Panc1 (cell line): ENCODE measurements around the gene CFLAR.

Experiments
- POLR2AphosphoS5 ChIP-seq: IDR thresholded peaks from 2 replicates; pipeline ENCODE4 v1.6.1; 2012; ENCODE audit warnings: mild to moderate bottlenecking, low read depth, low read length, moderate library complexity
- SIN3A ChIP-seq: IDR thresholded peaks from 2 replicates; pipeline ENCODE4 v1.6.1; 2012; ENCODE audit warnings: low read depth, mild to moderate bottlenecking, low read length, moderate library complexity, borderline replicate concordance; ENCODE audit not compliant: insufficient read depth
- TF ChIP-seq, protein P1 (sequence below): fragments of 450-650 bp; IDR thresholded peaks from 2 replicates; pipeline ENCODE4 v1.5.1; 2017; ENCODE audit warnings: mild to moderate bottlenecking
- TF ChIP-seq, protein P2 (sequence below), 2 experiments: IDR thresholded peaks; 2 replicates each; pipeline ENCODE4 v1.6.1; 2011 to 2012; ENCODE audit warnings: low read depth in 2 of 2, control low read depth in 1 of 2, low read length in 1 of 2, mild to moderate bottlenecking in 1 of 2, moderate library complexity in 1 of 2; ENCODE audit not compliant: insufficient read depth in 1 of 2

DNA sequence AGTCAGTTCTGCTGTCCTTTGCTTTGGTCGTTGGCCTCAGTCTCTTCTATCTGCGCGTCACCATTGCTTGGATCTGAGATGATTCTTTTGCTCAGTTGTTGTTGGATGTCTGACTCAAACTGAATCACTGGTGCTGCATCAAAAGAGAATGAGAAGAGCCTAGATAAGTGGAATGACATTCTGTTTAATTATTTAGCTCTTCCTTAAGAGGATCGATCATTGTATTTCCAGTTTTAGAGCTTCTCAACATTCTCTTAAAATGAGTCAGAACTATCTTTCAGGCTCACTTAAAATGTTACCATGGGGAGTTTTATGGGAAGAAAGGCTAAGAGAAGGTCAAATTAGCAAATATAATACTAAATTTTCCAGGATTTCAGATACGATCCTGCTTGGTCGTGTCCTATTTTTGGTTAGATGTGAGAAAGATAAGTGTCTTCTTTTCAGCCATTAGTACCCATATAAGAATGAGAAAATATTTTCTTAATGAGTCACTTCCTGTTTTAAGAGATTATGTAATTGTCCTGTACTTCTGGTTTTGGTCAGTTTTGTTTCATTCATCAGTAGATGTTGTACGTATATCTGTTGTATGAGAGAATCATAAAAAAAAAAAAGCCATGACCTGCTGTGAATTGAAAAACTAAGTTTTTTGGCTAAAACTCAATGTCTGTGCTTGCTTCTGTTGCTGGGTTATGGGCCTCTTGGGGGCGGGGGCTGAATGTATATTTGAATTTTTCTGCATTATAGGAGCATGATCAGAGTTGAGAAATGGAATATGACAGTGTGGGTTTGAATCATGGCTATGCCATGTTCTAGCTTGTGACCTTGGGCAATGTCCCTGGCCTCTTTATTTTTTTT is 35.4 kb downstream of the CFLAR start:
- TF ChIP-seq, protein P1, sequence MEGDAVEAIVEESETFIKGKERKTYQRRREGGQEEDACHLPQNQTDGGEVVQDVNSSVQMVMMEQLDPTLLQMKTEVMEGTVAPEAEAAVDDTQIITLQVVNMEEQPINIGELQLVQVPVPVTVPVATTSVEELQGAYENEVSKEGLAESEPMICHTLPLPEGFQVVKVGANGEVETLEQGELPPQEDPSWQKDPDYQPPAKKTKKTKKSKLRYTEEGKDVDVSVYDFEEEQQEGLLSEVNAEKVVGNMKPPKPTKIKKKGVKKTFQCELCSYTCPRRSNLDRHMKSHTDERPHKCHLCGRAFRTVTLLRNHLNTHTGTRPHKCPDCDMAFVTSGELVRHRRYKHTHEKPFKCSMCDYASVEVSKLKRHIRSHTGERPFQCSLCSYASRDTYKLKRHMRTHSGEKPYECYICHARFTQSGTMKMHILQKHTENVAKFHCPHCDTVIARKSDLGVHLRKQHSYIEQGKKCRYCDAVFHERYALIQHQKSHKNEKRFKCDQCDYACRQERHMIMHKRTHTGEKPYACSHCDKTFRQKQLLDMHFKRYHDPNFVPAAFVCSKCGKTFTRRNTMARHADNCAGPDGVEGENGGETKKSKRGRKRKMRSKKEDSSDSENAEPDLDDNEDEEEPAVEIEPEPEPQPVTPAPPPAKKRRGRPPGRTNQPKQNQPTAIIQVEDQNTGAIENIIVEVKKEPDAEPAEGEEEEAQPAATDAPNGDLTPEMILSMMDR: no peak
- no peak for TF ChIP-seq POLR2AphosphoS5
- TF ChIP-seq, protein P2, sequence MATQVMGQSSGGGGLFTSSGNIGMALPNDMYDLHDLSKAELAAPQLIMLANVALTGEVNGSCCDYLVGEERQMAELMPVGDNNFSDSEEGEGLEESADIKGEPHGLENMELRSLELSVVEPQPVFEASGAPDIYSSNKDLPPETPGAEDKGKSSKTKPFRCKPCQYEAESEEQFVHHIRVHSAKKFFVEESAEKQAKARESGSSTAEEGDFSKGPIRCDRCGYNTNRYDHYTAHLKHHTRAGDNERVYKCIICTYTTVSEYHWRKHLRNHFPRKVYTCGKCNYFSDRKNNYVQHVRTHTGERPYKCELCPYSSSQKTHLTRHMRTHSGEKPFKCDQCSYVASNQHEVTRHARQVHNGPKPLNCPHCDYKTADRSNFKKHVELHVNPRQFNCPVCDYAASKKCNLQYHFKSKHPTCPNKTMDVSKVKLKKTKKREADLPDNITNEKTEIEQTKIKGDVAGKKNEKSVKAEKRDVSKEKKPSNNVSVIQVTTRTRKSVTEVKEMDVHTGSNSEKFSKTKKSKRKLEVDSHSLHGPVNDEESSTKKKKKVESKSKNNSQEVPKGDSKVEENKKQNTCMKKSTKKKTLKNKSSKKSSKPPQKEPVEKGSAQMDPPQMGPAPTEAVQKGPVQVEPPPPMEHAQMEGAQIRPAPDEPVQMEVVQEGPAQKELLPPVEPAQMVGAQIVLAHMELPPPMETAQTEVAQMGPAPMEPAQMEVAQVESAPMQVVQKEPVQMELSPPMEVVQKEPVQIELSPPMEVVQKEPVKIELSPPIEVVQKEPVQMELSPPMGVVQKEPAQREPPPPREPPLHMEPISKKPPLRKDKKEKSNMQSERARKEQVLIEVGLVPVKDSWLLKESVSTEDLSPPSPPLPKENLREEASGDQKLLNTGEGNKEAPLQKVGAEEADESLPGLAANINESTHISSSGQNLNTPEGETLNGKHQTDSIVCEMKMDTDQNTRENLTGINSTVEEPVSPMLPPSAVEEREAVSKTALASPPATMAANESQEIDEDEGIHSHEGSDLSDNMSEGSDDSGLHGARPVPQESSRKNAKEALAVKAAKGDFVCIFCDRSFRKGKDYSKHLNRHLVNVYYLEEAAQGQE (IDR thresholded peaks at IDR 0.05; ENCODE audit: insufficient read depth in 1 of 2, low read depth in 2 of 2, low read length in 1 of 2): no peak
- no peak for TF ChIP-seq SIN3A
